ENCODE results near the gene EYS.
"Not testable (repeated sequence)": the region's sequence is repeated elsewhere in the genome, so short reads cannot be mapped to it uniquely, and the experiment has no call there.

Gene EYS

GRCh38 chr6:63816401-63816981, 1890.5 kb downstream of the EYS start:
- no peak for DNase-seq (ENCODE audit: low read depth)

- DNase-seq (ENCODE audit: low read depth), result no peak
Observed at GRCh38 chr6:63814459-63814858, 1892.6 kb downstream of the EYS start.

GRCh38 chr6:63813566-63814120, 1893.4 kb downstream of the EYS start:
- DNase-seq (ENCODE audit: low read depth), result no peak

GRCh38 chr6:63808576-63808975, 1898.5 kb downstream of the EYS start:
- no peak for DNase-seq (ENCODE audit: low read depth)

GRCh38 chr6:63807056-63807455, 1900.0 kb downstream of the EYS start:
- DNase-seq (ENCODE audit: low read depth), result no peak

GRCh38 chr6:63806573-63806913, 1900.5 kb downstream of the EYS start:
- no peak for DNase-seq (ENCODE audit: low read depth)

GRCh38 chr6:63805808-63806572, 1901.0 kb downstream of the EYS start:
- no peak for DNase-seq (ENCODE audit: low read depth)

- no peak for DNase-seq (ENCODE audit: low read depth)
Observed at GRCh38 chr6:63805345-63805744, 1901.7 kb downstream of the EYS start.

- DNase-seq (ENCODE audit: low read depth), result peak; percentile 58
Observed at GRCh38 chr6:63804381-63804956, 1902.6 kb downstream of the EYS start.

GRCh38 chr6:63803371-63803770, 1903.7 kb downstream of the EYS start:
- DNase-seq (ENCODE audit: low read depth), result no peak

- DNase-seq (ENCODE audit: low read depth), result no peak
Observed at GRCh38 chr6:63802606-63803206, 1904.3 kb downstream of the EYS start.

GRCh38 chr6:63800386-63800785, 1906.6 kb downstream of the EYS start:
- DNase-seq (ENCODE audit: low read depth), result not testable (repeated sequence)

- no peak for DNase-seq (ENCODE audit: low read depth)
Observed at GRCh38 chr6:63799813-63800212, 1907.2 kb downstream of the EYS start.

- no peak for DNase-seq (ENCODE audit: low read depth)
Observed at GRCh38 chr6:63799313-63799712, 1907.7 kb downstream of the EYS start.

GRCh38 chr6:63798378-63798777, 1908.6 kb downstream of the EYS start:
- DNase-seq (ENCODE audit: low read depth), result no peak

GRCh38 chr6:63797721-63798120, 1909.3 kb downstream of the EYS start:
- no peak for DNase-seq (ENCODE audit: low read depth)

GRCh38 chr6:63795826-63796225, 1911.2 kb downstream of the EYS start:
- no peak for DNase-seq (ENCODE audit: low read depth)

GRCh38 chr6:63795006-63795405, 1912.0 kb downstream of the EYS start:
- no peak for DNase-seq (ENCODE audit: low read depth)

- no peak for DNase-seq (ENCODE audit: low read depth)
Observed at GRCh38 chr6:63793465-63794137, 1913.4 kb downstream of the EYS start.

GRCh38 chr6:63792736-63793464, 1914.1 kb downstream of the EYS start:
- no peak for DNase-seq (ENCODE audit: low read depth)

GRCh38 chr6:63790334-63790733, 1916.7 kb downstream of the EYS start:
- DNase-seq (ENCODE audit: low read depth), result no peak

- no peak for DNase-seq (ENCODE audit: low read depth)
Observed at GRCh38 chr6:63789699-63790098, 1917.3 kb downstream of the EYS start.

Data from HS-27A (cell line).